HEK293 (cell line): ENCODE measurements around the gene CRYGN.

Experiments used
- BCL11B ChIP-seq: fragments of 450-650 bp; formaldehyde crosslinking; IDR thresholded peaks from 2 replicates; pipeline ENCODE4 v1.5.1; 2016; ENCODE audit warnings: low read depth, missing biosample characterization, missing genetic modification characterization
- ELK4 ChIP-seq: IDR thresholded peaks from 2 replicates; pipeline ENCODE4 v1.6.1; 2011; ENCODE audit warnings: mild to moderate bottlenecking, low read depth, low read length, borderline replicate concordance
- GFI1B ChIP-seq: fragments of 450-650 bp; formaldehyde crosslinking; IDR thresholded peaks from 2 replicates; pipeline ENCODE4 v1.5.1; 2016; ENCODE audit warnings: missing biosample characterization, missing genetic modification characterization
- GLI4 ChIP-seq: fragments of 450-650 bp; formaldehyde crosslinking; IDR thresholded peaks from 2 replicates; pipeline ENCODE4 v1.5.1; 2016; ENCODE audit warnings: missing biosample characterization, missing genetic modification characterization
- GLIS1 ChIP-seq: fragments of 450-650 bp; formaldehyde crosslinking; IDR thresholded peaks from 2 replicates; pipeline ENCODE4 v1.5.1; 2016; ENCODE audit warnings: missing biosample characterization, missing genetic modification characterization
- KLF1 ChIP-seq: fragments of 450-650 bp; formaldehyde crosslinking; IDR thresholded peaks from 2 replicates; pipeline ENCODE4 v1.5.1; 2016; ENCODE audit warnings: missing biosample characterization, missing genetic modification characterization
- KLF7 ChIP-seq: fragments of 450-650 bp; formaldehyde crosslinking; IDR thresholded peaks from 2 replicates; pipeline ENCODE4 v1.5.1; 2016; ENCODE audit warnings: missing biosample characterization, missing genetic modification characterization, borderline replicate concordance
- MEIS1 ChIP-seq: sonication (generic); formaldehyde crosslinking; IDR thresholded peaks from 2 replicates; pipeline ENCODE4 v1.8.1; 2022; ENCODE audit warnings: missing genetic modification reagents, mild to moderate bottlenecking, borderline replicate concordance
- OVOL3 ChIP-seq: fragments of 450-650 bp; formaldehyde crosslinking; IDR thresholded peaks from 2 replicates; pipeline ENCODE4 v1.5.1; 2016; ENCODE audit warnings: missing biosample characterization, missing genetic modification characterization
- REPIN1 ChIP-seq: fragments of 450-650 bp; formaldehyde crosslinking; IDR thresholded peaks from 2 replicates; pipeline ENCODE4 v1.5.1; 2017; ENCODE audit warnings: missing biosample characterization, missing genetic modification characterization, low read depth
- YY2 ChIP-seq: fragments of 450-650 bp; formaldehyde crosslinking; IDR thresholded peaks from 2 replicates; pipeline ENCODE4 v1.5.1; 2016; ENCODE audit warnings: missing biosample characterization, missing genetic modification characterization
- ZBTB17 ChIP-seq: fragments of 450-650 bp; formaldehyde crosslinking; IDR thresholded peaks from 2 replicates; pipeline ENCODE4 v1.5.1; 2016; ENCODE audit warnings: missing biosample characterization, missing genetic modification characterization
- ZBTB48 ChIP-seq: fragments of 450-650 bp; formaldehyde crosslinking; IDR thresholded peaks from 2 replicates; pipeline ENCODE4 v1.5.1; 2016; ENCODE audit warnings: missing biosample characterization, missing genetic modification characterization
- ZFHX2 ChIP-seq: fragments of 450-650 bp; formaldehyde crosslinking; conservative IDR thresholded peaks from 2 replicates; pipeline ENCODE4 v1.5.1; 2016; ENCODE audit warnings: missing biosample characterization, missing genetic modification characterization
- ZNF114 ChIP-seq: fragments of 450-650 bp; formaldehyde crosslinking; IDR thresholded peaks from 2 replicates; pipeline ENCODE4 v1.5.0; 2017; ENCODE audit warnings: missing biosample characterization, missing genetic modification characterization
- ZNF214 ChIP-seq: fragments of 450-650 bp; formaldehyde crosslinking; IDR thresholded peaks from 2 replicates; pipeline ENCODE4 v1.5.1; 2017; ENCODE audit warnings: missing biosample characterization, mild to moderate bottlenecking, missing genetic modification characterization, borderline replicate concordance
- ZNF266 ChIP-seq: fragments of 450-650 bp; formaldehyde crosslinking; IDR thresholded peaks from 2 replicates; pipeline ENCODE4 v1.5.1; 2016; ENCODE audit warnings: missing biosample characterization, missing genetic modification characterization, low read depth
- ZNF302 ChIP-seq: fragments of 450-650 bp; formaldehyde crosslinking; IDR thresholded peaks from 2 replicates; pipeline ENCODE4 v1.5.1; 2016; ENCODE audit warnings: missing biosample characterization, missing genetic modification characterization, low read depth
- ZNF311 ChIP-seq: fragments of 450-650 bp; formaldehyde crosslinking; IDR thresholded peaks from 2 replicates; pipeline ENCODE4 v1.5.1; 2017; ENCODE audit warnings: missing biosample characterization, missing genetic modification characterization, borderline replicate concordance
- ZNF354C ChIP-seq: fragments of 450-650 bp; formaldehyde crosslinking; IDR thresholded peaks from 2 replicates; pipeline ENCODE4 v1.5.1; 2016; ENCODE audit warnings: missing biosample characterization, missing genetic modification characterization, low read depth, borderline replicate concordance
- ZNF366 ChIP-seq: fragments of 450-650 bp; formaldehyde crosslinking; conservative IDR thresholded peaks from 2 replicates; pipeline ENCODE4 v1.5.1; 2016; ENCODE audit warnings: missing biosample characterization, missing genetic modification characterization
- ZNF416 ChIP-seq: fragments of 450-650 bp; formaldehyde crosslinking; IDR thresholded peaks from 2 replicates; pipeline ENCODE4 v1.5.1; 2016; ENCODE audit warnings: missing biosample characterization, missing genetic modification characterization
- ZNF433 ChIP-seq: fragments of 450-650 bp; formaldehyde crosslinking; IDR thresholded peaks from 2 replicates; pipeline ENCODE4 v1.5.1; 2016; ENCODE audit warnings: missing biosample characterization, missing genetic modification characterization, low read depth
- ZNF544 ChIP-seq: fragments of 450-650 bp; formaldehyde crosslinking; IDR thresholded peaks from 2 replicates; pipeline ENCODE4 v1.5.0; 2017; ENCODE audit warnings: missing biosample characterization, missing genetic modification characterization
- ZNF560 ChIP-seq: fragments of 450-650 bp; formaldehyde crosslinking; IDR thresholded peaks from 2 replicates; pipeline ENCODE4 v1.5.1; 2017; ENCODE audit warnings: missing biosample characterization, missing genetic modification characterization, borderline replicate concordance
- ZNF580 ChIP-seq: fragments of 450-650 bp; formaldehyde crosslinking; IDR thresholded peaks from 2 replicates; pipeline ENCODE4 v1.5.1; 2016; ENCODE audit warnings: missing biosample characterization, missing genetic modification characterization
- ZNF621 ChIP-seq: fragments of 450-650 bp; formaldehyde crosslinking; IDR thresholded peaks from 2 replicates; pipeline ENCODE4 v1.5.1; 2017; ENCODE audit warnings: missing biosample characterization, missing genetic modification characterization
- ZNF677 ChIP-seq: fragments of 450-650 bp; IDR thresholded peaks from 2 replicates; pipeline ENCODE4 v1.5.0; 2018; ENCODE audit warnings: missing biosample characterization, mild to moderate bottlenecking, missing genetic modification characterization, moderate library complexity
- ZNF776 ChIP-seq: fragments of 450-650 bp; formaldehyde crosslinking; IDR thresholded peaks from 2 replicates; pipeline ENCODE4 v1.5.0; 2017; ENCODE audit warnings: missing biosample characterization, missing genetic modification characterization, borderline replicate concordance
- ZNF837 ChIP-seq: fragments of 450-650 bp; formaldehyde crosslinking; IDR thresholded peaks from 2 replicates; pipeline ENCODE4 v1.5.1; 2016; ENCODE audit warnings: missing biosample characterization, missing genetic modification characterization
- ZNF843 ChIP-seq: fragments of 450-650 bp; formaldehyde crosslinking; IDR thresholded peaks from 2 replicates; pipeline ENCODE4 v1.5.1; 2016; ENCODE audit warnings: missing biosample characterization, missing genetic modification characterization
- TF ChIP-seq, protein P1 (sequence below): fragments of 450-650 bp; formaldehyde crosslinking; IDR thresholded peaks from 2 replicates; pipeline ENCODE4 v1.5.1; 2016; ENCODE audit warnings: missing biosample characterization, missing genetic modification characterization
- TF ChIP-seq, protein P2 (sequence below): fragments of 450-650 bp; formaldehyde crosslinking; IDR thresholded peaks from 2 replicates; pipeline ENCODE4 v1.5.1; 2016; ENCODE audit warnings: missing biosample characterization, missing genetic modification characterization, low read depth
- TF ChIP-seq, protein P3 (sequence below): fragments of 450-650 bp; formaldehyde crosslinking; IDR thresholded peaks from 2 replicates; pipeline ENCODE4 v1.5.1; 2016; ENCODE audit warnings: missing biosample characterization, missing genetic modification characterization

CRYGN gene

GRCh38 chr7:151459726-151460473 is 20.0 kb upstream of the CRYGN start (continued):
- TF ChIP-seq ZNF837: no peak
- no peak for TF ChIP-seq ZNF560 (tag by site-specific recombination)
- no peak for TF ChIP-seq ZNF580 (tag by site-specific recombination)
- no peak for TF ChIP-seq REPIN1 (tag by site-specific recombination)
- 0 out of 2 replicates have a peak, but pooled peaks have one; percentile 37 for TF ChIP-seq KLF7 (tag by site-specific recombination)
- TF ChIP-seq ZNF214 (tag by site-specific recombination): no peak
- no peak for TF ChIP-seq ZNF621 (tag by site-specific recombination)
- TF ChIP-seq ZBTB48 (tag by site-specific recombination): peak; percentile 51; the same call in 1 of the 2 replicates
- no peak for TF ChIP-seq GLI4 (tag by site-specific recombination)
- TF ChIP-seq BCL11B (tag by site-specific recombination): no peak
- no peak for TF ChIP-seq ZNF311 (tag by site-specific recombination)
- TF ChIP-seq ZNF776: no peak
- no peak for TF ChIP-seq ZNF416 (tag by site-specific recombination)
- TF ChIP-seq MEIS1: no peak
- TF ChIP-seq GFI1B (tag by site-specific recombination): no peak
- no peak for TF ChIP-seq ZNF843
- TF ChIP-seq ELK4: no peak
- no peak for TF ChIP-seq ZNF354C (tag by site-specific recombination)
- peak; percentile 88 for TF ChIP-seq ZNF366
- no peak for TF ChIP-seq ZNF266 (tag by site-specific recombination)
- no peak for TF ChIP-seq YY2 (tag by site-specific recombination)
- no peak for TF ChIP-seq OVOL3 (tag by site-specific recombination)
- TF ChIP-seq KLF1 (tag by site-specific recombination): no peak
- TF ChIP-seq ZNF544 (tag by site-specific recombination): no peak
- no peak for TF ChIP-seq ZNF114 (tag by site-specific recombination)
- TF ChIP-seq ZFHX2: no peak
- TF ChIP-seq GLIS1 (tag by site-specific recombination): 0 out of 2 replicates have a peak, but pooled peaks have one; percentile 14
- no peak for TF ChIP-seq ZNF302
- TF ChIP-seq, protein P1, sequence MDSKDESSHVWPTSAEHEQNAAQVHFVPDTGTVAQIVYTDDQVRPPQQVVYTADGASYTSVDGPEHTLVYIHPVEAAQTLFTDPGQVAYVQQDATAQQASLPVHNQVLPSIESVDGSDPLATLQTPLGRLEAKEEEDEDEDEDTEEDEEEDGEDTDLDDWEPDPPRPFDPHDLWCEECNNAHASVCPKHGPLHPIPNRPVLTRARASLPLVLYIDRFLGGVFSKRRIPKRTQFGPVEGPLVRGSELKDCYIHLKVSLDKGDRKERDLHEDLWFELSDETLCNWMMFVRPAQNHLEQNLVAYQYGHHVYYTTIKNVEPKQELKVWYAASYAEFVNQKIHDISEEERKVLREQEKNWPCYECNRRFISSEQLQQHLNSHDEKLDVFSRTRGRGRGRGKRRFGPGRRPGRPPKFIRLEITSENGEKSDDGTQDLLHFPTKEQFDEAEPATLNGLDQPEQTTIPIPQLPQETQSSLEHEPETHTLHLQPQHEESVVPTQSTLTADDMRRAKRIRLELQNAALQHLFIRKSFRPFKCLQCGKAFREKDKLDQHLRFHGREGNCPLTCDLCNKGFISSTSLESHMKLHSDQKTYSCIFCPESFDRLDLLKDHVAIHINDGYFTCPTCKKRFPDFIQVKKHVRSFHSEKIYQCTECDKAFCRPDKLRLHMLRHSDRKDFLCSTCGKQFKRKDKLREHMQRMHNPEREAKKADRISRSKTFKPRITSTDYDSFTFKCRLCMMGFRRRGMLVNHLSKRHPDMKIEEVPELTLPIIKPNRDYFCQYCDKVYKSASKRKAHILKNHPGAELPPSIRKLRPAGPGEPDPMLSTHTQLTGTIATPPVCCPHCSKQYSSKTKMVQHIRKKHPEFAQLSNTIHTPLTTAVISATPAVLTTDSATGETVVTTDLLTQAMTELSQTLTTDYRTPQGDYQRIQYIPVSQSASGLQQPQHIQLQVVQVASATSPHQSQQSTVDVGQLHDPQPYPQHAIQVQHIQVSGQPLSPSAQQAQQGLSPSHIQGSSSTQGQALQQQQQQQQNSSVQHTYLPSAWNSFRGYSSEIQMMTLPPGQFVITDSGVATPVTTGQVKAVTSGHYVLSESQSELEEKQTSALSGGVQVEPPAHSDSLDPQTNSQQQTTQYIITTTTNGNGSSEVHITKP (tag by site-specific recombination): peak; percentile 83
- no peak for TF ChIP-seq ZNF677 (tag by site-specific recombination)
- peak; percentile 95 for TF ChIP-seq ZBTB17 (tag by site-specific recombination)
- no peak for TF ChIP-seq ZNF433
- TF ChIP-seq, protein P2, sequence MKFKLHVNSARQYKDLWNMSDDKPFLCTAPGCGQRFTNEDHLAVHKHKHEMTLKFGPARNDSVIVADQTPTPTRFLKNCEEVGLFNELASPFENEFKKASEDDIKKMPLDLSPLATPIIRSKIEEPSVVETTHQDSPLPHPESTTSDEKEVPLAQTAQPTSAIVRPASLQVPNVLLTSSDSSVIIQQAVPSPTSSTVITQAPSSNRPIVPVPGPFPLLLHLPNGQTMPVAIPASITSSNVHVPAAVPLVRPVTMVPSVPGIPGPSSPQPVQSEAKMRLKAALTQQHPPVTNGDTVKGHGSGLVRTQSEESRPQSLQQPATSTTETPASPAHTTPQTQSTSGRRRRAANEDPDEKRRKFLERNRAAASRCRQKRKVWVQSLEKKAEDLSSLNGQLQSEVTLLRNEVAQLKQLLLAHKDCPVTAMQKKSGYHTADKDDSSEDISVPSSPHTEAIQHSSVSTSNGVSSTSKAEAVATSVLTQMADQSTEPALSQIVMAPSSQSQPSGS (tag by site-specific recombination): 0 out of 2 replicates have a peak, but pooled peaks have one; percentile 15
- TF ChIP-seq, protein P3, sequence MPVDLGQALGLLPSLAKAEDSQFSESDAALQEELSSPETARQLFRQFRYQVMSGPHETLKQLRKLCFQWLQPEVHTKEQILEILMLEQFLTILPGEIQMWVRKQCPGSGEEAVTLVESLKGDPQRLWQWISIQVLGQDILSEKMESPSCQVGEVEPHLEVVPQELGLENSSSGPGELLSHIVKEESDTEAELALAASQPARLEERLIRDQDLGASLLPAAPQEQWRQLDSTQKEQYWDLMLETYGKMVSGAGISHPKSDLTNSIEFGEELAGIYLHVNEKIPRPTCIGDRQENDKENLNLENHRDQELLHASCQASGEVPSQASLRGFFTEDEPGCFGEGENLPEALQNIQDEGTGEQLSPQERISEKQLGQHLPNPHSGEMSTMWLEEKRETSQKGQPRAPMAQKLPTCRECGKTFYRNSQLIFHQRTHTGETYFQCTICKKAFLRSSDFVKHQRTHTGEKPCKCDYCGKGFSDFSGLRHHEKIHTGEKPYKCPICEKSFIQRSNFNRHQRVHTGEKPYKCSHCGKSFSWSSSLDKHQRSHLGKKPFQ (tag by site-specific recombination): no peak
